Ovary (tissue), 3 donors: ENCODE results near the gene DQX1.

Experiments
- CTCF ChIP-seq, 3 donors: fragments of 450-650 bp in 2 of 3; fragments of 200-600 bp in 1 of 3; IDR thresholded peaks; one replicate each; pipeline versions ENCODE4 v1.5.1 to v1.8.0; 2016 to 2022; ENCODE audit warnings: antibody characterized with exemption in 3 of 3, mild to moderate bottlenecking in 1 of 3
- POLR2A ChIP-seq: fragments of 450-650 bp; IDR thresholded peaks from one replicate; pipeline ENCODE4 v1.6.1; 2017; ENCODE audit warnings: antibody characterized with exemption, mild to moderate bottlenecking, moderate library complexity
- donor health status: DM: no; HTN: no; CAD: no.

GRCh38 chr2:74505448-74506246 lies 20.4 kb downstream of the DQX1 start:
- TF ChIP-seq CTCF (IDR thresholded peaks at IDR 0.05) (no peak), POLR2A (no peak)
